Gastroesophageal sphincter (tissue), 4 donors: ENCODE data around the gene TAF15. TPM values are rescaled to one million over a fixed set of nuclear protein-coding genes. Genes with fewer than 3 reads are reported as not detected.

Experiments
- ATAC-seq: fragments of 150-250 bp; one replicate; pipeline ENCODE4 v1.9.1; 2016; ENCODE audit warnings: mild to moderate bottlenecking, moderate library complexity
- H3K27ac ChIP-seq, 4 donors: fragments of 200-600 bp; sonication (generic) in 3 of 4; 1 replicate in 3 of 4; 2 replicates in 1 of 4; pipeline ENCODE4 v1.5.1; 2016 to 2019
- H3K27me3 ChIP-seq: fragments of 200-600 bp; sonication (generic); one replicate; pipeline ENCODE4 v1.5.1; 2019
- H3K36me3 ChIP-seq, 2 donors: fragments of 200-600 bp; sonication (generic); one replicate each; pipeline ENCODE4 v1.5.1; 2019; ENCODE audit warnings: control low read depth in 1 of 2
- H3K4me1 ChIP-seq, 3 donors: fragments of 200-600 bp; sonication (generic); 1 replicate in 2 of 3; 2 replicates in 1 of 3; pipeline ENCODE4 v1.5.1; 2016 to 2019; ENCODE audit warnings: control low read depth in 2 of 3
- H3K4me3 ChIP-seq, 2 donors: fragments of 200-600 bp; sonication (generic); one replicate each; pipeline ENCODE4 v1.5.1; 2019; ENCODE audit warnings: mild to moderate bottlenecking in 1 of 2, moderate library complexity in 1 of 2
- H3K9me3 ChIP-seq, 3 donors: fragments of 200-600 bp; sonication (generic); one replicate each; pipeline ENCODE4 v1.5.1; 2017 to 2019; ENCODE audit warnings: control low read depth in 2 of 3
- EP300 ChIP-seq: sonication (generic); formaldehyde crosslinking; IDR thresholded peaks from one replicate; pipeline ENCODE4 v1.6.1; 2017; ENCODE audit warnings: antibody characterized with exemption, mild to moderate bottlenecking
- POLR2A ChIP-seq, 2 donors: fragments of 450-650 bp; IDR thresholded peaks; one replicate each; pipeline ENCODE4 v1.6.1; 2017; ENCODE audit warnings: antibody characterized with exemption in 2 of 2, mild to moderate bottlenecking in 2 of 2, moderate library complexity in 1 of 2
- POLR2AphosphoS5 ChIP-seq: sonication (generic); formaldehyde crosslinking; IDR thresholded peaks from one replicate; pipeline ENCODE4 v1.6.1; 2017; ENCODE audit warnings: antibody characterized with exemption
- WGBS, 2 donors: methylation state at CpG; one replicate each; pipeline ENCODE4 v1.1.5; 2018; ENCODE audit warnings: low coverage in 1 of 2; 5-methylcytosine and 5-hydroxymethylcytosine counted together
- total RNA-seq, 4 donors: library from RNA; depleted of rRNA; stranded (reverse); fragments of >200 nt; gene quantifications; one replicate each; pipeline ENCODE4 v1.1.0, GENCODE V29; 2016
- TF ChIP-seq, protein P1 (sequence below), 4 experiments: fragments of 200-600 bp in 2 of 4; fragments of 450-650 bp in 2 of 4; sonication (generic) in 1 of 4; IDR thresholded peaks; one replicate each; pipeline ENCODE4 v1.5.1; 2017 to 2019; ENCODE audit warnings: antibody characterized with exemption in 4 of 4, mild to moderate bottlenecking in 2 of 4, moderate library complexity in 2 of 4

TAF15 gene
- total RNA-seq, 4 donors from 2014 or later, result 58.2 to 144 (median 109) TPM

GRCh38 chr17:35841101-35841500, 31.8 kb downstream of the TAF15 start:
- no peaks in the 10 kb centered on the region for H3K27me3 ChIP-seq
- no peak overlapping the region for H3K27ac ChIP-seq
- WGBS, 2 donors, result 72 to 81% methylated on average over 3 of the region's 3 CpGs
- H3K4me3 ChIP-seq, result no peak overlapping the region
- ATAC-seq, result no peak
- H3K36me3 ChIP-seq, result peaks cover 7 to 100% of the 10 kb centered on the region in 2 donors
- H3K9me3 ChIP-seq, result no peaks in the 10 kb centered on the region
- TF ChIP-seq EP300 (no peak), POLR2AphosphoS5 (no peak), POLR2A (IDR thresholded peaks at IDR 0.05) (no peak)
- TF ChIP-seq, protein P1, sequence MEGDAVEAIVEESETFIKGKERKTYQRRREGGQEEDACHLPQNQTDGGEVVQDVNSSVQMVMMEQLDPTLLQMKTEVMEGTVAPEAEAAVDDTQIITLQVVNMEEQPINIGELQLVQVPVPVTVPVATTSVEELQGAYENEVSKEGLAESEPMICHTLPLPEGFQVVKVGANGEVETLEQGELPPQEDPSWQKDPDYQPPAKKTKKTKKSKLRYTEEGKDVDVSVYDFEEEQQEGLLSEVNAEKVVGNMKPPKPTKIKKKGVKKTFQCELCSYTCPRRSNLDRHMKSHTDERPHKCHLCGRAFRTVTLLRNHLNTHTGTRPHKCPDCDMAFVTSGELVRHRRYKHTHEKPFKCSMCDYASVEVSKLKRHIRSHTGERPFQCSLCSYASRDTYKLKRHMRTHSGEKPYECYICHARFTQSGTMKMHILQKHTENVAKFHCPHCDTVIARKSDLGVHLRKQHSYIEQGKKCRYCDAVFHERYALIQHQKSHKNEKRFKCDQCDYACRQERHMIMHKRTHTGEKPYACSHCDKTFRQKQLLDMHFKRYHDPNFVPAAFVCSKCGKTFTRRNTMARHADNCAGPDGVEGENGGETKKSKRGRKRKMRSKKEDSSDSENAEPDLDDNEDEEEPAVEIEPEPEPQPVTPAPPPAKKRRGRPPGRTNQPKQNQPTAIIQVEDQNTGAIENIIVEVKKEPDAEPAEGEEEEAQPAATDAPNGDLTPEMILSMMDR (IDR thresholded peaks at IDR 0.05), result no peak
- no peaks in the 10 kb centered on the region for H3K4me1 ChIP-seq

GRCh38 chr17:35841505-35841904, 32.2 kb downstream of the TAF15 start:
- H3K36me3 ChIP-seq, result peaks cover 4 to 100% of the 10 kb centered on the region in 2 donors
- ATAC-seq, result no peak

GRCh38 chr17:35842239-35842638, 33.0 kb downstream of the TAF15 start:
- Histone ChIP-seq H3K27me3 (no peaks in the 10 kb centered on the region), H3K27ac (no peak overlapping the region), H3K9me3 (no peaks in the 10 kb centered on the region), H3K4me3 (no peak overlapping the region), H3K4me1 (no peaks in the 10 kb centered on the region), H3K36me3 (peaks cover 4 to 100% of the 10 kb centered on the region in 2 donors)
- TF ChIP-seq, protein P1 (IDR thresholded peaks at IDR 0.05), result no peak
- no peak for TF ChIP-seq POLR2A (IDR thresholded peaks at IDR 0.05)
- TF ChIP-seq EP300, result no peak
- TF ChIP-seq POLR2AphosphoS5, result no peak
- WGBS, 2 donors, result 90 to 93% methylated on average over 4 to 5 of the region's 5 CpGs
- no peak for ATAC-seq

More at GRCh38 chr17:35841505-35841904, 32.2 kb downstream of the TAF15 start:
- Histone ChIP-seq H3K9me3 (no peaks in the 10 kb centered on the region), H3K27me3 (no peaks in the 10 kb centered on the region), H3K4me3 (no peak overlapping the region), H3K27ac (no peak overlapping the region), H3K4me1 (no peaks in the 10 kb centered on the region)
- WGBS, 2 donors, result 77 to 100% methylated on average over 2 to 3 of the region's 4 CpGs
- TF ChIP-seq, protein P1 (IDR thresholded peaks at IDR 0.05), result no peak
- TF ChIP-seq POLR2AphosphoS5 (no peak), POLR2A (IDR thresholded peaks at IDR 0.05) (no peak), EP300 (no peak)

DNA sequence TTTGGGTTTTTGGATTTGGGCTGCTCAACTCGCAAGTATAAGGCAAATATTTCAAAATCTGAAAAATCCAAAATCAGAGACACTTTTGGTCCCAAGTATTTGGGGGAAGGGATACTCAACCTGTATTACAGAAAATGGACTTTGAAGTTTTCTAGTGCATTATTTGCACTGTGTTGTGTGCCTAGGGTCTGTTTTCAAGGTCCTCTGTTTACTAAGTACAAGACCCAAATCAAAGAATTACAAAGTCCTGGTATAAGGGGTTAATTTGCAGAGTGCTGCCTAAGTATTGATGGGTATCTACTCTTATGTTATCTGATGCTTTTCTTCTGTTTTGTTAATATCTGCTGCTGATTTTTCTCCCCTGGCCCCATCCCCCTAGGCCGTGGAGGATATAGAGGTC, 34.4 kb downstream of the TAF15 start:
- WGBS, 2 donors, result 80 to 90% methylated on average over 2 of the region's 2 CpGs
- no peaks in the 10 kb centered on the region for H3K9me3 ChIP-seq
- ATAC-seq, result no peak
- H3K27ac ChIP-seq, result no peak overlapping the region
- no peaks in the 10 kb centered on the region for H3K27me3 ChIP-seq
- H3K36me3 ChIP-seq, result peaks cover 4 to 100% of the 10 kb centered on the region in 2 donors
- no peak overlapping the region for H3K4me3 ChIP-seq
- no peaks in the 10 kb centered on the region for H3K4me1 ChIP-seq
- TF ChIP-seq POLR2AphosphoS5 (no peak), POLR2A (IDR thresholded peaks at IDR 0.05) (no peak), EP300 (no peak)
- TF ChIP-seq, protein P1 (IDR thresholded peaks at IDR 0.05), result no peak

GRCh38 chr17:35844547-35844946, 35.3 kb downstream of the TAF15 start:
- 89 to 95% methylated on average over 10 to 17 of the region's 19 CpGs for WGBS, 2 donors
- H3K36me3 ChIP-seq, result peaks cover 4 to 100% of the 10 kb centered on the region in 2 donors
- H3K9me3 ChIP-seq, result no peaks in the 10 kb centered on the region
- no peaks in the 10 kb centered on the region for H3K27me3 ChIP-seq
- TF ChIP-seq POLR2AphosphoS5 (no peak), POLR2A (IDR thresholded peaks at IDR 0.05) (no peak), EP300 (no peak)
- TF ChIP-seq, protein P1 (IDR thresholded peaks at IDR 0.05), result no peak
- H3K4me3 ChIP-seq, result no peak overlapping the region
- no peak overlapping the region for H3K27ac ChIP-seq
- no peaks in the 10 kb centered on the region for H3K4me1 ChIP-seq
- ATAC-seq, result no peak
